ENCODE data around the gene EGLN1.

Gene EGLN1

GRCh38 chr1:231338270-231339128, 83.6 kb downstream of the EGLN1 start, which contains the start of gene SPRTN (continued):
- no peak for TF ChIP-seq ZNF274 (IDR thresholded peaks at IDR 0.05; ENCODE audit: low read length)
- TF ChIP-seq ZNF274 (tag by site-specific recombination; IDR thresholded peaks at IDR 0.05; ENCODE audit: borderline replicate concordance): no peak
- TF ChIP-seq YY2 (tag by site-specific recombination; IDR thresholded peaks at IDR 0.05): 0 out of 2 replicates have a peak, but pooled peaks have one; percentile 68
- no peak for TF ChIP-seq TRIM28 (IDR thresholded peaks at IDR 0.05; ENCODE audit: borderline replicate concordance, low read length)
- TF ChIP-seq ZNF514 (tag by site-specific recombination; IDR thresholded peaks at IDR 0.05): no peak
- TF ChIP-seq, protein P1, sequence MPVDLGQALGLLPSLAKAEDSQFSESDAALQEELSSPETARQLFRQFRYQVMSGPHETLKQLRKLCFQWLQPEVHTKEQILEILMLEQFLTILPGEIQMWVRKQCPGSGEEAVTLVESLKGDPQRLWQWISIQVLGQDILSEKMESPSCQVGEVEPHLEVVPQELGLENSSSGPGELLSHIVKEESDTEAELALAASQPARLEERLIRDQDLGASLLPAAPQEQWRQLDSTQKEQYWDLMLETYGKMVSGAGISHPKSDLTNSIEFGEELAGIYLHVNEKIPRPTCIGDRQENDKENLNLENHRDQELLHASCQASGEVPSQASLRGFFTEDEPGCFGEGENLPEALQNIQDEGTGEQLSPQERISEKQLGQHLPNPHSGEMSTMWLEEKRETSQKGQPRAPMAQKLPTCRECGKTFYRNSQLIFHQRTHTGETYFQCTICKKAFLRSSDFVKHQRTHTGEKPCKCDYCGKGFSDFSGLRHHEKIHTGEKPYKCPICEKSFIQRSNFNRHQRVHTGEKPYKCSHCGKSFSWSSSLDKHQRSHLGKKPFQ (tag by site-specific recombination; IDR thresholded peaks at IDR 0.05): 0 out of 2 replicates have a peak, but pooled peaks have one; percentile 12
- no peak for TF ChIP-seq ZNF16 (tag by site-specific recombination; IDR thresholded peaks at IDR 0.05; ENCODE audit: low read depth)

DNA sequence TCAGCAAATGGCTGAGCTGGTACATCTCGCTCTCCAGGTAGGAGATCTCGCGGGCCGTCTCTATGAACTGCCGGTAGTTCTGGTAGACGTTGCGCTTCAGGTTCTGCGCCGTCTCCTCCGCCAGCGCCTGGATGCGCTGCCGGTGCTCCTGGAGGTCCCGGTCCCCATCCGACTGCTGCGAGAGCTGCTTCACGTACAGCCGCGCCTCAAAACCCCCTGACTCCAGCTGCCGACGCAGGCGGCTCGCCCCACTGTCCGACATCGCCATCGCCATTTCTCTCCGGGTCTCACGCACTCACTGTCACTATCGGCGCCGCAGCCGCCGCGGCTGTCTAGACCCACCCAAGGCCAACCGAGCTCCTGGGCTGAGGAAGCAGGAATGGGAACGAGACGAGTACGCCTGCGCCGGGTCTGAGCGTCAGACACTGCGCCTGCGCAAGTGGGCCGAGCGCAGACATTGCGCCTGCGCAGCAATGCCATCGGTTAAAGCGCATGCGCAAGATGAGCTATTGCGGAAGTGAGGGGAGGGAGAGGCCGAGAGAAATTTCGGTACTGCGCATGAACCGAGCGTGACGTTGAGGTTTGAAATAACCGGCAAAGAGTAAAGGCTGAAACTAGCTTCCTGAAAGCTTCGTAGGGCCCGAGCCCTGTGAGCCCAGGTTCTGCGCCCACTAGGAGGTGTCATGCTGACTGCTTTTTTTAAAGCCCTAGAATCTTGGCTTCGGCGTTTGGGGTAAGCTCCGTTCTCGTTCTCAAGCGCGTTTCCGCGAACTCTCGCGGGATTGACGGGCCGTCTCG, 84.4 kb downstream of the EGLN1 start, which contains the start of gene EXOC8:
Gene EXOC8, minus strand, starts transcription at position 381 of the 798 bp plus-strand sequence. Its CDS starts 107 bp downstream, at position 274.
- ChIA-PET POLR2A (interaction anchor here (0.6 to 2.7 kb wide), 40 partner anchors 10 to 1219 kb away, joined by 3 to 21 read pairs (median 4); partner anchors contain the start of genes ARV1, GNPAT and TTC13), CTCF (interaction anchor here (0.6 to 1.9 kb wide), 9 partner anchors 17 to 587 kb away, joined by 3 to 9 read pairs (median 3); no protein-coding TSS in a partner anchor)
- peaks cover 20 to 29% of the 10 kb centered on the region in 2 experiments for H3K36me3 ChIP-seq (ENCODE audit: control insufficient read depth in 2 of 2, insufficient read depth in 1 of 2, low read length in 2 of 2)
- peak within 1 kb of the TSS; percentile 68 for H3K4me3 ChIP-seq (ENCODE audit: low read depth, low read length)
- H3K9me3 ChIP-seq (ENCODE audit: control insufficient read depth, insufficient read depth, low read depth, low read length): no peaks in the 10 kb centered on the region
- H3K4me1 ChIP-seq (ENCODE audit: control insufficient read depth, insufficient read depth, low read length): peaks cover 9% of the 10 kb centered on the region
- H3K27ac ChIP-seq (ENCODE audit: extremely low read depth, low read depth, low read length): peak within 1 kb of the TSS; percentile 83
- no peak for TF ChIP-seq ZNF23 (tag by site-specific recombination; IDR thresholded peaks at IDR 0.05; ENCODE audit: borderline replicate concordance)
- TF ChIP-seq ZNF837 (tag by site-specific recombination; IDR thresholded peaks at IDR 0.05): 0 out of 2 replicates have a peak, but pooled peaks have one; percentile 33
- TF ChIP-seq ZNF175 (tag by site-specific recombination; IDR thresholded peaks at IDR 0.05): no peak
- TF ChIP-seq, protein P2, sequence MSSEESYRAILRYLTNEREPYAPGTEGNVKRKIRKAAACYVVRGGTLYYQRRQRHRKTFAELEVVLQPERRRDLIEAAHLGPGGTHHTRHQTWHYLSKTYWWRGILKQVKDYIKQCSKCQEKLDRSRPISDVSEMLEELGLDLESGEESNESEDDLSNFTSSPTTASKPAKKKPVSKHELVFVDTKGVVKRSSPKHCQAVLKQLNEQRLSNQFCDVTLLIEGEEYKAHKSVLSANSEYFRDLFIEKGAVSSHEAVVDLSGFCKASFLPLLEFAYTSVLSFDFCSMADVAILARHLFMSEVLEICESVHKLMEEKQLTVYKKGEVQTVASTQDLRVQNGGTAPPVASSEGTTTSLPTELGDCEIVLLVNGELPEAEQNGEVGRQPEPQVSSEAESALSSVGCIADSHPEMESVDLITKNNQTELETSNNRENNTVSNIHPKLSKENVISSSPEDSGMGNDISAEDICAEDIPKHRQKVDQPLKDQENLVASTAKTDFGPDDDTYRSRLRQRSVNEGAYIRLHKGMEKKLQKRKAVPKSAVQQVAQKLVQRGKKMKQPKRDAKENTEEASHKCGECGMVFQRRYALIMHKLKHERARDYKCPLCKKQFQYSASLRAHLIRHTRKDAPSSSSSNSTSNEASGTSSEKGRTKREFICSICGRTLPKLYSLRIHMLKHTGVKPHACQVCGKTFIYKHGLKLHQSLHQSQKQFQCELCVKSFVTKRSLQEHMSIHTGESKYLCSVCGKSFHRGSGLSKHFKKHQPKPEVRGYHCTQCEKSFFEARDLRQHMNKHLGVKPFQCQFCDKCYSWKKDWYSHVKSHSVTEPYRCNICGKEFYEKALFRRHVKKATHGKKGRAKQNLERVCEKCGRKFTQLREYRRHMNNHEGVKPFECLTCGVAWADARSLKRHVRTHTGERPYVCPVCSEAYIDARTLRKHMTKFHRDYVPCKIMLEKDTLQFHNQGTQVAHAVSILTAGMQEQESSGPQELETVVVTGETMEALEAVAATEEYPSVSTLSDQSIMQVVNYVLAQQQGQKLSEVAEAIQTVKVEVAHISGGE (tag by site-specific recombination; conservative IDR thresholded peaks at IDR 0.05; ENCODE audit: low read depth): peak; percentile 63
- TF ChIP-seq ZNF266 (tag by site-specific recombination; IDR thresholded peaks at IDR 0.05; ENCODE audit: low read depth): no peak
- TF ChIP-seq ZNF596 (tag by site-specific recombination; IDR thresholded peaks at IDR 0.05): no peak
- TF ChIP-seq ZNF792 (tag by site-specific recombination; IDR thresholded peaks at IDR 0.05): peak; percentile 88; the same call in 1 of the 2 replicates
- no peak; the same call in 1 of the 2 replicates for TF ChIP-seq ZNF324 (tag by site-specific recombination; IDR thresholded peaks at IDR 0.05)
- TF ChIP-seq ZBTB7A (tag by site-specific recombination; IDR thresholded peaks at IDR 0.05; ENCODE audit: low read depth): no peak; the same call in 1 of the 2 replicates
- peak; percentile 10; the same call in 1 of the 2 replicates for TF ChIP-seq GLIS2 (tag by site-specific recombination; IDR thresholded peaks at IDR 0.05)
- no peak for TF ChIP-seq ZNF704 (tag by site-specific recombination; IDR thresholded peaks at IDR 0.05)
- TF ChIP-seq, protein P3, sequence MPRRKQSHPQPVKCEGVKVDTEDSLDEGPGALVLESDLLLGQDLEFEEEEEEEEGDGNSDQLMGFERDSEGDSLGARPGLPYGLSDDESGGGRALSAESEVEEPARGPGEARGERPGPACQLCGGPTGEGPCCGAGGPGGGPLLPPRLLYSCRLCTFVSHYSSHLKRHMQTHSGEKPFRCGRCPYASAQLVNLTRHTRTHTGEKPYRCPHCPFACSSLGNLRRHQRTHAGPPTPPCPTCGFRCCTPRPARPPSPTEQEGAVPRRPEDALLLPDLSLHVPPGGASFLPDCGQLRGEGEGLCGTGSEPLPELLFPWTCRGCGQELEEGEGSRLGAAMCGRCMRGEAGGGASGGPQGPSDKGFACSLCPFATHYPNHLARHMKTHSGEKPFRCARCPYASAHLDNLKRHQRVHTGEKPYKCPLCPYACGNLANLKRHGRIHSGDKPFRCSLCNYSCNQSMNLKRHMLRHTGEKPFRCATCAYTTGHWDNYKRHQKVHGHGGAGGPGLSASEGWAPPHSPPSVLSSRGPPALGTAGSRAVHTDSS (tag by site-specific recombination; IDR thresholded peaks at IDR 0.05): no peak
- TF ChIP-seq, protein P4, sequence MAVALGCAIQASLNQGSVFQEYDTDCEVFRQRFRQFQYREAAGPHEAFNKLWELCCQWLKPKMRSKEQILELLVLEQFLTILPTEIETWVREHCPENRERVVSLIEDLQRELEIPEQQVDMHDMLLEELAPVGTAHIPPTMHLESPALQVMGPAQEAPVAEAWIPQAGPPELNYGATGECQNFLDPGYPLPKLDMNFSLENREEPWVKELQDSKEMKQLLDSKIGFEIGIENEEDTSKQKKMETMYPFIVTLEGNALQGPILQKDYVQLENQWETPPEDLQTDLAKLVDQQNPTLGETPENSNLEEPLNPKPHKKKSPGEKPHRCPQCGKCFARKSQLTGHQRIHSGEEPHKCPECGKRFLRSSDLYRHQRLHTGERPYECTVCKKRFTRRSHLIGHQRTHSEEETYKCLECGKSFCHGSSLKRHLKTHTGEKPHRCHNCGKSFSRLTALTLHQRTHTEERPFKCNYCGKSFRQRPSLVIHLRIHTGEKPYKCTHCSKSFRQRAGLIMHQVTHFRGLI (tag by site-specific recombination; IDR thresholded peaks at IDR 0.05): peak; percentile 89
- peak; percentile 57 for TF ChIP-seq ZNF660 (tag by site-specific recombination; IDR thresholded peaks at IDR 0.05)
- no peak for TF ChIP-seq ZNF211 (tag by site-specific recombination; IDR thresholded peaks at IDR 0.05; ENCODE audit: low read depth)
